Naive thymus-derived CD4-positive, alpha-beta T cell (primary cell): ENCODE measurements around the gene LRPAP1. TPM values are rescaled to one million over a fixed set of nuclear protein-coding genes. Genes with fewer than 3 reads are reported as not detected.
"Not testable (repeated sequence)": the region's sequence is repeated elsewhere in the genome, so short reads cannot be mapped to it uniquely, and the experiment has no call there.

Experiments used
- ATAC-seq: fragments of 150-1000 bp; cut with Tn5 transposase; 2 replicates; pipeline ENCODE4 v1.10.0; 2021; ENCODE audit warnings: mild to moderate bottlenecking, moderate library complexity
- CTCF ChIA-PET: fragments of 350-600 bp; sonication (Branson Sonifier 250); formaldehyde crosslinking; loops from one replicate; lab custom pipeline; 2021; ENCODE audit warnings: antibody characterized with exemption; lab: Charles Lee
- POLR2A ChIA-PET: fragments of 350-600 bp; sonication (Branson Sonifier 250); formaldehyde crosslinking; loops from one replicate; lab custom pipeline; 2021; ENCODE audit warnings: antibody characterized with exemption, inconsistent platforms; lab: Charles Lee
- DNase-seq, 9 donors: peaks; one replicate each; pipeline versions ENCODE4 v3.0.0 to v3.0.0-alpha.2; 2020 to 2022; ENCODE audit warnings: mixed read lengths in 1 of 9
- H3K27ac ChIP-seq: one replicate; pipeline ENCODE4 v1.7.0; 2013; ENCODE audit warnings: mild to moderate bottlenecking, low read depth, low read length, moderate library complexity
- H3K27me3 ChIP-seq, 2 donors: one replicate each; pipeline ENCODE4 v1.7.0; 2013; ENCODE audit warnings: low read length in 2 of 2, mild to moderate bottlenecking in 2 of 2, moderate library complexity in 2 of 2; ENCODE audit not compliant: control insufficient read depth in 2 of 2, insufficient read depth in 2 of 2
- H3K36me3 ChIP-seq, 3 experiments: 1 replicate in 2 of 3; 2 replicates in 1 of 3; pipeline ENCODE4 v1.7.0; 2013; ENCODE audit warnings: low read length in 3 of 3, mild to moderate bottlenecking in 3 of 3, moderate library complexity in 1 of 3; ENCODE audit not compliant: insufficient read depth in 3 of 3, control insufficient read depth in 2 of 3
- H3K4me1 ChIP-seq, 2 donors: one replicate each; pipeline ENCODE4 v1.7.0; 2013; ENCODE audit warnings: low read length in 2 of 2, mild to moderate bottlenecking in 2 of 2, moderate library complexity in 1 of 2; ENCODE audit not compliant: control insufficient read depth in 2 of 2, insufficient read depth in 2 of 2
- H3K4me3 ChIP-seq: 2 replicates; pipeline ENCODE4 v1.7.0; 2013; ENCODE audit warnings: mild to moderate bottlenecking, low read length
- H3K9me3 ChIP-seq, 3 experiments: 1 replicate in 2 of 3; 2 replicates in 1 of 3; pipeline ENCODE4 v1.7.0; 2013; ENCODE audit warnings: low read length in 3 of 3; ENCODE audit not compliant: control insufficient read depth in 2 of 3
- H3K27ac Mint-ChIP-seq, 9 donors: one replicate each; pipeline ENCODE4 v1.8.0; 2020 to 2022; ENCODE audit warnings: mixed read lengths in 9 of 9, mild to moderate bottlenecking in 8 of 9, moderate library complexity in 5 of 9, inconsistent platforms in 2 of 9
- H3K27me3 Mint-ChIP-seq, 5 donors: one replicate each; pipeline ENCODE4 v1.8.0; 2021 to 2022; ENCODE audit warnings: mixed read lengths in 5 of 5, mild to moderate bottlenecking in 1 of 5
- H3K36me3 Mint-ChIP-seq, 5 donors: one replicate each; pipeline ENCODE4 v1.8.0; 2020 to 2022; ENCODE audit warnings: mixed read lengths in 5 of 5, mild to moderate bottlenecking in 3 of 5, inconsistent platforms in 1 of 5
- H3K4me1 Mint-ChIP-seq, 7 donors: one replicate each; pipeline ENCODE4 v1.8.0; 2020 to 2022; ENCODE audit warnings: mixed read lengths in 7 of 7, mild to moderate bottlenecking in 3 of 7, inconsistent platforms in 1 of 7
- H3K4me3 Mint-ChIP-seq, 10 donors: one replicate each; pipeline ENCODE4 v1.8.0; 2020 to 2022; ENCODE audit warnings: mild to moderate bottlenecking in 10 of 10, mixed read lengths in 10 of 10, moderate library complexity in 6 of 10, inconsistent platforms in 2 of 10
- H3K9me3 Mint-ChIP-seq, 11 donors: one replicate each; pipeline ENCODE4 v1.8.0; 2020 to 2022; ENCODE audit warnings: mixed read lengths in 11 of 11, mild to moderate bottlenecking in 4 of 11, inconsistent platforms in 1 of 11, moderate library complexity in 1 of 11
- intact Hi-C, 2 donors: fragments of 100-400 bp; cut with micrococcal nuclease; formaldehyde crosslinking; loops; one replicate each; pipeline ENCODE4 v1.15.1; 2023
- polyA plus RNA-seq, 2 donors: library from polyadenylated mRNA; unstranded; fragments of 300-500 nt; fragmentation: Illumina TruSeq; gene quantifications; one replicate each; pipeline ENCODE4 v1.2.3, GENCODE V29; 2021
- total RNA-seq, 6 experiments: library from RNA in 5 of 6; stranded (reverse) in 5 of 6; gene quantifications; 1 replicate in 5 of 6; 2 replicates in 1 of 6; pipeline ENCODE4 v1.2.3 and lab custom pipeline; 2021 to 2026

The LRPAP1 gene
- total and polyA plus RNA-seq, 7 experiments from 2014 or later, result 65.2 to 126 (median 80.9) TPM

DNA sequence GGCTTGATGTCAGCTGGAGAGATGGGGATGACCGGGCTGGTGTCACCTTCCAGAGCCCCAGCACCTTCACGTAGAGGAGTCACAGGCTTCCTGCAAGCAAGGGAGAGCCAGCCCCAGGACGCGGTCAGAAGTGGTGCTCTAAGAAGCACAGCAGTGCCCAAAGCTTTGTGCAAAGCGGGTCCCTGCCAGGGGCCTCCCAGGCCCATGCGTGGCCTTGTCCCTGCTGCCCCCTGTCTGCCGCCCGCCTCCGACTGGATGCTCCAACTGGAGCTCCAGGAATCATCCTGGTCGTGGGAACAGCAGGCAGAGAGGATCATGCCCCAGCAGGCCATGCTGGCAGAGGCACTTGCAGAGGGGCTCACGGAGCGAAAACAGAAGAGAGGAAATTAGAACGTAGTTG lies 40.1 kb upstream of the LRPAP1 start:
- Histone ChIP-seq H3K4me3 (no peak overlapping the region), H3K4me1 (no peaks in the 10 kb centered on the region), H3K27me3 (no peaks in the 10 kb centered on the region), H3K27ac (no peak overlapping the region), H3K9me3 (no peaks in the 10 kb centered on the region), H3K36me3 (no peaks in the 10 kb centered on the region)
- Mint-ChIP-seq H3K4me3 (no peak overlapping the region), H3K4me1 (no peaks in the 10 kb centered on the region), H3K27ac (no peak overlapping the region), H3K9me3 (no peaks in the 10 kb centered on the region), H3K27me3 (peaks cover 0 to 4% (median 0%) of the 10 kb centered on the region in 5 donors), H3K36me3 (no peaks in the 10 kb centered on the region)
- intact Hi-C loops, result no loop called here
- POLR2A ChIA-PET, result no interaction called here
- ATAC-seq, result no peak
- DNase-seq, result no peak
- CTCF ChIA-PET, result no interaction called here

DNA sequence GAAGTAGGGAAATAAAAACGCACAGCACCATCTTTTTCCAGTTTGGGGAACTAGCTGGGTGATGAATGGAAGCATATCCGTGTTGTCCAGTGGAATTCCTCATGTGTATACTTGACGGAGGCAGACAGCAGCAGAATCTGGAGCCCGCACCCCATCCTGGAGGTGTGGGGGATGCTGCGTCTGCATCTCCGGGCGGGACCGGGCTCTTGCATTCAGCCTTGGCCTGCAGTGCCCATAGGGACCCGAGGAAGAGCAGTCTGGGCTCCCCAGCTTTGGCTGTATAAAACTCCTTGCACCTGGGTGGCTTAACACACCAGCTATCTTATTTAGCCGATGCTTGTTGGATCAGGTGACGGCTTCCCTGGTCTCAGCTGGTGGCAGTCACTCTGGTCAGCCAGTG lies 39.7 kb upstream of the LRPAP1 start:
- no peak for DNase-seq
- H3K4me3 ChIP-seq, result no peak overlapping the region
- Mint-ChIP-seq H3K27ac (no peak overlapping the region), H3K36me3 (no peaks in the 10 kb centered on the region), H3K4me3 (no peak overlapping the region), H3K4me1 (no peaks in the 10 kb centered on the region), H3K27me3 (peaks cover 0 to 4% (median 0%) of the 10 kb centered on the region in 5 donors), H3K9me3 (no peaks in the 10 kb centered on the region)
- ATAC-seq, result no peak
- H3K9me3 ChIP-seq, result no peaks in the 10 kb centered on the region
- intact Hi-C loops, result no loop called here
- CTCF ChIA-PET, result no interaction called here
- no peaks in the 10 kb centered on the region for H3K4me1 ChIP-seq
- POLR2A ChIA-PET, result no interaction called here
- no peaks in the 10 kb centered on the region for H3K36me3 ChIP-seq
- no peak overlapping the region for H3K27ac ChIP-seq
- no peaks in the 10 kb centered on the region for H3K27me3 ChIP-seq

DNA sequence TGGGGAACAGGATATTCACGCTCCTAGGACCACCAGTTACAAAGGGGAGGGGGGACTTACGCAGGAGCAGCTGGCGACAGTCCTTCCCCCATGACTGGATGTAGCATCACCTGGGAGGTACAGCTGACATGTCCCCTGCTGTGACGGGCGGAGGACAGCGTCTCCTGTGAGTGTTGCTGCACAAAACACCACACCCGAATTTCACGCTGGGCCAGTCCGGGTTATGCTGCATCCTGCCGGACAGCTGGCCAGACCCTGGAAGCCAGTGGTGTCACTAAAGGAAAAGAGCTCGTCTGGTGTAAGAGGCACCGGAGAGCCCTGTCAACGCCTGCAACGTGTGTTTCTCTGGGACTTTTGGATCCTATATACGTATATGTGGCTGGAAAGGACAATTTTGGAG lies 38.7 kb upstream of the LRPAP1 start:
- not testable (repeated sequence) for H3K27ac Mint-ChIP-seq

DNA sequence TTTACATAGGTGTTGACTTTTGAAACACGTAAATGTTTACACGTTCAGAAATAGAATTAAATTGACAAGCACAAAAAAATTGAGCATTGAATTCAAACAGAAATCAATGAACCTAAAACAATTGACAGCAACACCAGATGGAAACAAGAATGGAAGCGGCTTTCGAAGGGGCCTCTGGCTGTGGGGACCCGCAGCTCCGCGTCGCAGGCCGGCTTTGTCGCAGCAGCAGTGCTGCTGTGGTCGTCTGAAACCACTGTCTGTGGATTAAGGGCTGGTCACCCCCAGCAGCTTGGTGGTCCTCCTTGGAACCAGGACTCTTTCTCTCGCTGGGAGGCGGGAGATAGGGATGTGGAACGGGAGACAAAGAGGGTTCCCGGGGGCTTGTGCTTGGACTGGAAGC lies 37.4 kb upstream of the LRPAP1 start:
- ATAC-seq, H3K4me3 Mint-ChIP-seq, H3K27ac Mint-ChIP-seq, H3K4me3 ChIP-seq, H3K4me1 Mint-ChIP-seq, intact Hi-C loops, H3K27ac ChIP-seq, H3K9me3 ChIP-seq, H3K9me3 Mint-ChIP-seq, H3K36me3 Mint-ChIP-seq, POLR2A ChIA-PET, H3K27me3 Mint-ChIP-seq, H3K36me3 ChIP-seq, CTCF ChIA-PET, H3K4me1 ChIP-seq, DNase-seq, H3K27me3 ChIP-seq: not testable (repeated sequence)

More for the DNA sequence above, 38.7 kb upstream of the LRPAP1 start:
- H3K36me3 ChIP-seq, ATAC-seq, H3K4me1 Mint-ChIP-seq, H3K27me3 Mint-ChIP-seq, H3K27me3 ChIP-seq, H3K36me3 Mint-ChIP-seq, CTCF ChIA-PET, POLR2A ChIA-PET, H3K9me3 ChIP-seq, H3K9me3 Mint-ChIP-seq, H3K4me3 Mint-ChIP-seq, H3K4me1 ChIP-seq, H3K27ac ChIP-seq, intact Hi-C loops, DNase-seq, H3K4me3 ChIP-seq: not testable (repeated sequence)

DNA sequence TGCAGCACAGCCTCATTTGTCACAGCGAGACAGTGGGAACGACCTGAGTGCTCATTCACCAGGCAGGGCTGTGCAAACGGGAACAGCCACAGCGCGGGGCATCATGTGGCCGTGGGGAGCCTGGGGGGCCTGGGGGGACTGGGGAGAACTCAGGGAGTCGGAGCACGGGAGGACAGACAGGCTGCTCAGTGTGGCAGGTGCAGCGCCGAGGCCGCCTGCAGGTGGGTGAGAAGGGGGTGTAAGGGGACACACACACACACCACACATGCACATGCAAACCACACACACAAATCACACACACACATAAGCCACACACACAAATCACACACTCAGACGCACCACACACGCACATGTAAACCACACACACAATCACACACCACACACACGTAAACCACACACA lies 34.5 kb upstream of the LRPAP1 start:
- CTCF ChIA-PET, H3K27ac Mint-ChIP-seq, H3K4me3 ChIP-seq, POLR2A ChIA-PET, H3K27me3 Mint-ChIP-seq, H3K9me3 ChIP-seq, intact Hi-C loops, H3K27me3 ChIP-seq, H3K36me3 Mint-ChIP-seq, H3K27ac ChIP-seq, H3K4me3 Mint-ChIP-seq, H3K4me1 Mint-ChIP-seq, H3K36me3 ChIP-seq, H3K4me1 ChIP-seq, H3K9me3 Mint-ChIP-seq, DNase-seq, ATAC-seq: not testable (repeated sequence)

DNA sequence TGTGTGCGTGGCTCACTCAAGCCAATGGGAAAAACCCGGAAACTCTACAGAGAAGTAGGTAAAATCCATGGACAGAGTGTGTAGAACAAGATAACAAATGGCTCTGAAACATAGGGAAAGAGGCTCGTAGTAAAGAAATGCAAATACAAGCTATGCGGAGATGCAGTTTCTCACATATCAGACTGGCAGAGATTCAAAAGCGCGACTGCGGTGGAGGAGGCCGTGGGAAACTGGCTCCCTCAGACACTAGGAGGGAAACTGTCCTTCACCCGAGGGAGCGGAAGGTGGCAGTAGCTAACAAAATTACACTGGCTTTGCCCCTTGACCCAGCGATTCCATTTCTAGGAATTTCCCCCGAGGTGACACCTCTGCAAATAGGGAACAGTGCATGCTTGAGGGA lies 34.1 kb upstream of the LRPAP1 start:
- H3K9me3 ChIP-seq, H3K4me3 Mint-ChIP-seq, POLR2A ChIA-PET, DNase-seq, H3K36me3 Mint-ChIP-seq, CTCF ChIA-PET, H3K27me3 Mint-ChIP-seq, H3K9me3 Mint-ChIP-seq, H3K27me3 ChIP-seq, H3K36me3 ChIP-seq, ATAC-seq, intact Hi-C loops, H3K4me1 ChIP-seq, H3K27ac Mint-ChIP-seq, H3K4me3 ChIP-seq, H3K4me1 Mint-ChIP-seq, H3K27ac ChIP-seq: not testable (repeated sequence)

DNA sequence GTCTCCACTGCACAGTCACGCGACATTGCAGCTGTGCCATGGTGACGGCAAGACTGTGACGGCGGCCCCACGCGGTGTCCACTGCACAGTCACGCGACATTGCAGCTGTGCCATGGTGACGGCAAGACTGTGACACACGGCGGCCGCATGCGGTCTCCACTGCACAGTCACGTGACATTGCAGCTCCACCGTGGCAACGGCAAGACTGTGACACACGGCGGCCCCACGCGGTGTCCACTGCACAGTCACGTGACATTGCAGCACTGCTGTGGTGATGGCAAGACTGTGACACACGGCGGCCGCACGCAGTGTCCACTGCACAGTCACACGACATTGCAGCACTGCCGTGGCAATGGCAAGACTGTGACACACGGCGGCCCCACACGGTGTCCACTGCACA lies 32.7 kb upstream of the LRPAP1 start:
- H3K4me3 ChIP-seq, intact Hi-C loops, H3K27me3 Mint-ChIP-seq, H3K4me1 Mint-ChIP-seq, H3K9me3 ChIP-seq, H3K36me3 ChIP-seq, H3K4me3 Mint-ChIP-seq, H3K36me3 Mint-ChIP-seq, H3K4me1 ChIP-seq, DNase-seq, POLR2A ChIA-PET, H3K27me3 ChIP-seq, ATAC-seq, H3K9me3 Mint-ChIP-seq, CTCF ChIA-PET, H3K27ac ChIP-seq, H3K27ac Mint-ChIP-seq: not testable (repeated sequence)
